Keratinocyte (primary cell): Measurements from ENCODE around the gene ZNF33B. TPM values are rescaled to one million over a fixed set of nuclear protein-coding genes. Genes with fewer than 3 reads are reported as not detected.

Experiments used
- DNase-seq: peaks from one replicate; pipeline ENCODE4 v3.0.0-alpha.2; 2011; ENCODE audit warnings: low read depth, missing footprints, low spot score
- FAIRE-seq: peaks from 2 replicates; lab custom pipeline; 2011; peaks lifted over from hg19 to GRCh38; lab: Jason Lieb, UNC
- H2AFZ ChIP-seq: 2 replicates; pipeline ENCODE4 v1.6.0; 2012; ENCODE audit warnings: low read length, control low read depth, inconsistent platforms; ENCODE audit not compliant: control insufficient read depth
- H3K27ac ChIP-seq: 2 replicates; pipeline ENCODE4 v1.5.1; 2011; ENCODE audit warnings: low read length; ENCODE audit not compliant: control insufficient read depth, insufficient read depth
- H3K27me3 ChIP-seq: 3 replicates; pipeline ENCODE4 v1.6.0; 2011; ENCODE audit warnings: low read length; ENCODE audit not compliant: control insufficient read depth, insufficient read depth; ENCODE audit errors: extremely low read depth
- H3K36me3 ChIP-seq, 2 experiments: 2 replicates in 1 of 2; 3 replicates in 1 of 2; pipeline ENCODE4 v1.5.1; 2011; ENCODE audit warnings: low read length in 2 of 2, mild to moderate bottlenecking in 1 of 2; ENCODE audit not compliant: control insufficient read depth in 2 of 2, insufficient read depth in 2 of 2; ENCODE audit errors: extremely low read depth in 1 of 2
- H3K4me1 ChIP-seq: 3 replicates; pipeline ENCODE4 v1.5.1; 2011; ENCODE audit warnings: low read length; ENCODE audit not compliant: control insufficient read depth, insufficient read depth; ENCODE audit errors: extremely low read depth
- H3K4me2 ChIP-seq: 3 replicates; pipeline ENCODE4 v1.6.0; 2011; ENCODE audit warnings: low read depth, low read length; ENCODE audit not compliant: control insufficient read depth, insufficient read depth; ENCODE audit errors: extremely low read depth
- H3K4me3 ChIP-seq, 3 experiments: fragments of 200-600 bp in 1 of 3; sonication (generic) in 1 of 3; 2 replicates in 2 of 3; 3 replicates in 1 of 3; pipeline ENCODE4 v1.5.1; 2011 to 2016; ENCODE audit warnings: low read length in 3 of 3, mild to moderate bottlenecking in 3 of 3, control low read depth in 2 of 3, inconsistent platforms in 1 of 3, low read depth in 1 of 3, mixed read lengths in 1 of 3, mixed run types in 1 of 3, moderate library complexity in 1 of 3; ENCODE audit not compliant: control insufficient read depth in 2 of 3, insufficient read depth in 2 of 3; ENCODE audit errors: extremely low read depth in 1 of 3
- H3K79me2 ChIP-seq: 2 replicates; pipeline ENCODE4 v1.6.0; 2012; ENCODE audit warnings: low read length; ENCODE audit not compliant: control insufficient read depth, insufficient read depth
- H3K9ac ChIP-seq: 3 replicates; pipeline ENCODE4 v1.6.0; 2011; ENCODE audit warnings: low read length; ENCODE audit not compliant: control insufficient read depth, insufficient read depth; ENCODE audit errors: extremely low read depth
- H3K9me1 ChIP-seq: 3 replicates; pipeline ENCODE4 v1.6.0; 2011; ENCODE audit warnings: low read length; ENCODE audit not compliant: control insufficient read depth, insufficient read depth; ENCODE audit errors: extremely low read depth
- H3K9me3 ChIP-seq: 2 replicates; pipeline ENCODE4 v1.5.1; 2012; ENCODE audit warnings: low read depth, low read length; ENCODE audit not compliant: control insufficient read depth
- H4K20me1 ChIP-seq: 3 replicates; pipeline ENCODE4 v1.6.0; 2011; ENCODE audit warnings: low read length; ENCODE audit not compliant: control insufficient read depth, insufficient read depth; ENCODE audit errors: extremely low read depth
- EZH2 ChIP-seq: IDR thresholded peaks from one replicate; pipeline ENCODE4 v1.6.1; 2012; ENCODE audit warnings: inconsistent platforms, mild to moderate bottlenecking, low read length, moderate library complexity
- dilution Hi-C: fragments of 300-500 bp; cut with MboI; formaldehyde crosslinking; loops from one replicate; pipeline ENCODE4 v1.7.0; 2020; ENCODE audit warnings: low sequenced_read_pairs; ENCODE audit not compliant: extremely low pct_ligation_motif_present
- polyA plus RNA-seq, 5 experiments: library from polyadenylated mRNA; depleted of rRNA in 3 of 5; stranded (reverse) in 3 of 5; stranded (forward) in 1 of 5; unstranded in 1 of 5; fragments of >200 nt; gene quantifications; 1 replicate in 1 of 5; 2 replicates in 3 of 5; 3 replicates in 1 of 5; pipeline versions ENCODE4 v1.2.1 to v1.2.3, GENCODE V29; 2011 to 2012; ENCODE audit warnings: missing spikeins in 2 of 5, low read depth in 1 of 5, low replicate concordance in 1 of 5
- TF ChIP-seq, protein P1 (sequence below), 3 experiments: IDR thresholded peaks in 1 of 3; conservative IDR thresholded peaks in 1 of 3; optimal IDR thresholded peaks in 1 of 3; 2 replicates in 2 of 3; 3 replicates in 1 of 3; pipeline versions ENCODE3 to v1.5.1; 2011; ENCODE audit warnings: low read length in 3 of 3, mild to moderate bottlenecking in 3 of 3, moderate library complexity in 2 of 3, control low read depth in 1 of 3, inconsistent platforms in 1 of 3; ENCODE audit not compliant: insufficient read depth in 2 of 3; ENCODE audit errors: extremely low read depth in 1 of 3

ZNF33B gene
- polyA plus RNA-seq, 1 donor (not counting 4 experiments of a cell fraction or from before 2014, with no cell fraction given): 9.4 TPM

DNA sequence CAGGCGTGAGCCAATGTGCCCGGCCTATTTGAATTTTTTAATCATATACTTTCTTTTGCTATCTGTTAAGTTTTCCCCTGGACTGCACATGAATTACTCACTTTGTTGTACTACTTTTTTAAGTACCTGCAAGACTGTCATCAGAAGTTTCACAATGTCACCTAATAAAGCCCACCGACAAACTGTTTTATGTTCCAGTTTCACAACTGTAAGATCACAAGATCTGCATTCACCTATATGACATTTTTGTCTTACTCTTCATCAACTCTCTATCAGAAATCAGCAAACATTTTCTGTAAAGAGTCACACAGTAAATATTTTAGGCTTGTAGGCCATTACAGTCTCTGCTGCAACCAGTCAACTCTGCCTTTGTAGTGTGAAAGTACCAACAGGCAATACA lies 88.5 kb downstream of the ZNF33B start:
- H3K27me3 ChIP-seq: no peaks in the 10 kb centered on the region
- no peak overlapping the region for H3K27ac ChIP-seq
- dilution Hi-C loops: no loop called here
- H3K79me2 ChIP-seq: peaks cover 12% of the 10 kb centered on the region
- FAIRE-seq: no peak
- TF ChIP-seq, protein P1, sequence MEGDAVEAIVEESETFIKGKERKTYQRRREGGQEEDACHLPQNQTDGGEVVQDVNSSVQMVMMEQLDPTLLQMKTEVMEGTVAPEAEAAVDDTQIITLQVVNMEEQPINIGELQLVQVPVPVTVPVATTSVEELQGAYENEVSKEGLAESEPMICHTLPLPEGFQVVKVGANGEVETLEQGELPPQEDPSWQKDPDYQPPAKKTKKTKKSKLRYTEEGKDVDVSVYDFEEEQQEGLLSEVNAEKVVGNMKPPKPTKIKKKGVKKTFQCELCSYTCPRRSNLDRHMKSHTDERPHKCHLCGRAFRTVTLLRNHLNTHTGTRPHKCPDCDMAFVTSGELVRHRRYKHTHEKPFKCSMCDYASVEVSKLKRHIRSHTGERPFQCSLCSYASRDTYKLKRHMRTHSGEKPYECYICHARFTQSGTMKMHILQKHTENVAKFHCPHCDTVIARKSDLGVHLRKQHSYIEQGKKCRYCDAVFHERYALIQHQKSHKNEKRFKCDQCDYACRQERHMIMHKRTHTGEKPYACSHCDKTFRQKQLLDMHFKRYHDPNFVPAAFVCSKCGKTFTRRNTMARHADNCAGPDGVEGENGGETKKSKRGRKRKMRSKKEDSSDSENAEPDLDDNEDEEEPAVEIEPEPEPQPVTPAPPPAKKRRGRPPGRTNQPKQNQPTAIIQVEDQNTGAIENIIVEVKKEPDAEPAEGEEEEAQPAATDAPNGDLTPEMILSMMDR (optimal IDR thresholded peaks at IDR 0.05 in 1 of 3, IDR thresholded peaks at IDR 0.05 in 1 of 3, conservative IDR thresholded peaks at IDR 0.05 in 1 of 3; ENCODE audit: extremely low read depth in 1 of 3, insufficient read depth in 2 of 3, low read length in 3 of 3): no peak
- no peak for TF ChIP-seq EZH2
- H3K9me1 ChIP-seq: no peaks in the 10 kb centered on the region
- H3K36me3 ChIP-seq: no peaks in the 10 kb centered on the region
- no peak overlapping the region for H2AFZ ChIP-seq
- no peak overlapping the region for H3K4me3 ChIP-seq
- H3K9me3 ChIP-seq: no peaks in the 10 kb centered on the region
- DNase-seq: no peak
- H3K4me1 ChIP-seq: peaks cover 11% of the 10 kb centered on the region
- H3K4me2 ChIP-seq: no peak overlapping the region
- H3K9ac ChIP-seq: no peak overlapping the region
- no peaks in the 10 kb centered on the region for H4K20me1 ChIP-seq

DNA sequence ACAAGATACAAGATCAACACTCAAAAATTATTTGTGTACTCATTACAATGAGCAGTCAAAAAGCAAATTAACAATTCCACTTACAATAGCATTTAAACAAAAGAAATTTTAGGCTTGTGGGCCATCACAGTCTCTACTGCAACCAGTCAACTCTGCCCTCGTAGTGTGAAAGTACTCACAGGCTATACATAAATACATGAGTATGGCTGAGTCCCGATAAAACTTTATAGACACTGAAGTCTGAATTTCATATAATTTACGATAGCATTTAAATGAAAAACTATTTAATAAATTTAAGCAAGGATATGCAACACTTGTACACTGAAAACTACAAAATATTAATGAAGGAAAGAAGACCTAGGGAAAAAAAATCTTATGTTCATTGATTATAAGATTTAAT lies 90.1 kb downstream of the ZNF33B start:
- H4K20me1 ChIP-seq: no peaks in the 10 kb centered on the region
- no peaks in the 10 kb centered on the region for H3K27me3 ChIP-seq
- TF ChIP-seq, protein P1 (optimal IDR thresholded peaks at IDR 0.05 in 1 of 3, IDR thresholded peaks at IDR 0.05 in 1 of 3, conservative IDR thresholded peaks at IDR 0.05 in 1 of 3; ENCODE audit: extremely low read depth in 1 of 3, insufficient read depth in 2 of 3, low read length in 3 of 3): no peak
- TF ChIP-seq EZH2: no peak
- FAIRE-seq (no peak), DNase-seq (no peak)
- no peak overlapping the region for H3K4me3 ChIP-seq
- H3K79me2 ChIP-seq: peaks cover 12% of the 10 kb centered on the region
- no peaks in the 10 kb centered on the region for H3K36me3 ChIP-seq
- H3K9ac ChIP-seq: no peak overlapping the region
- H3K9me3 ChIP-seq: no peaks in the 10 kb centered on the region
- no peaks in the 10 kb centered on the region for H3K9me1 ChIP-seq
- no peak overlapping the region for H2AFZ ChIP-seq
- H3K4me1 ChIP-seq: peaks cover 9% of the 10 kb centered on the region
- H3K27ac ChIP-seq: no peak overlapping the region
- no peak overlapping the region for H3K4me2 ChIP-seq
- dilution Hi-C loops: no loop called here
